ENCODE measurements around the gene KIF4A. TPM values are rescaled to one million over a fixed set of nuclear protein-coding genes. Genes with fewer than 3 reads are reported as not detected.
"Not testable (repeated sequence)": the region's sequence is repeated elsewhere in the genome, so short reads cannot be mapped to it uniquely, and the experiment has no call there.

KIF4A gene
- total RNA-seq, 4 donors from 2014 or later: under 0.01 to 11.1 TPM; not detected in 2

GRCh38 chrX:70322784-70323183, 32.9 kb downstream of the KIF4A start:
- Histone ChIP-seq H3K4me3 (no peak overlapping the region), H3K36me3 (no peaks in the 10 kb centered on the region), H3K27me3 (no peaks in the 10 kb centered on the region), H3K27ac (no peak overlapping the region), H3K4me1 (no peaks in the 10 kb centered on the region), H3K9me3 (no peaks in the 10 kb centered on the region)
- no peak for DNase-seq
- TF ChIP-seq POLR2A (IDR thresholded peaks at IDR 0.05): no peak
- TF ChIP-seq, protein P1, sequence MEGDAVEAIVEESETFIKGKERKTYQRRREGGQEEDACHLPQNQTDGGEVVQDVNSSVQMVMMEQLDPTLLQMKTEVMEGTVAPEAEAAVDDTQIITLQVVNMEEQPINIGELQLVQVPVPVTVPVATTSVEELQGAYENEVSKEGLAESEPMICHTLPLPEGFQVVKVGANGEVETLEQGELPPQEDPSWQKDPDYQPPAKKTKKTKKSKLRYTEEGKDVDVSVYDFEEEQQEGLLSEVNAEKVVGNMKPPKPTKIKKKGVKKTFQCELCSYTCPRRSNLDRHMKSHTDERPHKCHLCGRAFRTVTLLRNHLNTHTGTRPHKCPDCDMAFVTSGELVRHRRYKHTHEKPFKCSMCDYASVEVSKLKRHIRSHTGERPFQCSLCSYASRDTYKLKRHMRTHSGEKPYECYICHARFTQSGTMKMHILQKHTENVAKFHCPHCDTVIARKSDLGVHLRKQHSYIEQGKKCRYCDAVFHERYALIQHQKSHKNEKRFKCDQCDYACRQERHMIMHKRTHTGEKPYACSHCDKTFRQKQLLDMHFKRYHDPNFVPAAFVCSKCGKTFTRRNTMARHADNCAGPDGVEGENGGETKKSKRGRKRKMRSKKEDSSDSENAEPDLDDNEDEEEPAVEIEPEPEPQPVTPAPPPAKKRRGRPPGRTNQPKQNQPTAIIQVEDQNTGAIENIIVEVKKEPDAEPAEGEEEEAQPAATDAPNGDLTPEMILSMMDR (IDR thresholded peaks at IDR 0.05): no peak
- intact Hi-C loops (cut with DNase I; ENCODE audit: low total_unique reads): no loop called here

DNA sequence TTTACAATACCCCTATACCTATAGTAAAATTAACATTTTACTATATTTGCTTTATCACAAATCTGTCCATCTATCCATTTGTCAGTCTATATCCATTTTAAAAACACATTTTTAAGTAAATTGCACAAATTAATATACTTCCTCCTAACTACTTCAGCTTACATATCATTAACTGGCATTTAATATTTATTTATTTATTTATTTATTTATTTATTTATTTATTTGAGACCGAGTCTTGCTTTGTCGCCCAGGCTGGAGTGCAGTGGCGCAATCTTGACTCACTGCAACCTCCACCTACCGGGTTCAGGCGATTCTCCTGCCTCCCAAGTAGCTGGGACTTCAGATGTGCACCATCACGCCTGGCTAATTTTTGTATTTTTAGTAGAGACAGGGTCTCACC, 33.7 kb downstream of the KIF4A start:
- H3K27ac ChIP-seq; H3K4me3 ChIP-seq; H3K36me3 ChIP-seq; H3K4me1 ChIP-seq; DNase-seq; H3K9me3 ChIP-seq; intact Hi-C loops (cut with DNase I; ENCODE audit: low total_unique reads); H3K27me3 ChIP-seq: not testable (repeated sequence)

DNA sequence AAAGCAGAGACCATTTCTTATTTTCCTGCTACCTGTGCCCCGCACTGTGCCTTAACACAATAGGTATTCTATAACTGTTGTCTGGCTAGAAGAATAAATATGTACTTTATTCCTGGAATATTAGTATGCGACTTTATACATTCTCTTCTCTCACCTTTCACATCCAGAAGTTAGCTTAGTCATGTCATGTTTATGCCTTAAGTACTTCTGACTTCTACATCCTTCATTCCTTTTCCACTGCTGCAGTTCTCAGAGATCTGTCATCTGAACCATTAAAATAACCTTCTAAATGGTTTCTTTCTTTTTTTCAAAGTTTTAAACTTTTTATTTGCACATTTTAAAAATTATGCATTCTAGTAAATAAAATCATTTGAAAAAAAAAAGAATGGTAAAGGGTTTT, 34.4 kb downstream of the KIF4A start:
- no peak overlapping the region for H3K27ac ChIP-seq
- intact Hi-C loops (cut with DNase I; ENCODE audit: low total_unique reads): no loop called here
- H3K4me1 ChIP-seq: no peaks in the 10 kb centered on the region
- no peak for TF ChIP-seq POLR2A (IDR thresholded peaks at IDR 0.05)
- TF ChIP-seq, protein P1 (IDR thresholded peaks at IDR 0.05): no peak
- no peak overlapping the region for H3K4me3 ChIP-seq
- H3K36me3 ChIP-seq: no peaks in the 10 kb centered on the region
- no peaks in the 10 kb centered on the region for H3K9me3 ChIP-seq
- DNase-seq: no peak
- no peaks in the 10 kb centered on the region for H3K27me3 ChIP-seq

- no peak for DNase-seq
- H3K9me3 ChIP-seq: no peaks in the 10 kb centered on the region
- intact Hi-C loops (cut with DNase I; ENCODE audit: low total_unique reads): no loop called here
- no peak overlapping the region for H3K27ac ChIP-seq
- no peak overlapping the region for H3K4me3 ChIP-seq
- no peaks in the 10 kb centered on the region for H3K27me3 ChIP-seq
- no peaks in the 10 kb centered on the region for H3K4me1 ChIP-seq
- TF ChIP-seq POLR2A (IDR thresholded peaks at IDR 0.05): no peak
- TF ChIP-seq, protein P1 (IDR thresholded peaks at IDR 0.05): no peak
- no peaks in the 10 kb centered on the region for H3K36me3 ChIP-seq
These were observed 41.3 kb downstream of the KIF4A start for GRCh38 chrX:70331161-70331560.

DNA sequence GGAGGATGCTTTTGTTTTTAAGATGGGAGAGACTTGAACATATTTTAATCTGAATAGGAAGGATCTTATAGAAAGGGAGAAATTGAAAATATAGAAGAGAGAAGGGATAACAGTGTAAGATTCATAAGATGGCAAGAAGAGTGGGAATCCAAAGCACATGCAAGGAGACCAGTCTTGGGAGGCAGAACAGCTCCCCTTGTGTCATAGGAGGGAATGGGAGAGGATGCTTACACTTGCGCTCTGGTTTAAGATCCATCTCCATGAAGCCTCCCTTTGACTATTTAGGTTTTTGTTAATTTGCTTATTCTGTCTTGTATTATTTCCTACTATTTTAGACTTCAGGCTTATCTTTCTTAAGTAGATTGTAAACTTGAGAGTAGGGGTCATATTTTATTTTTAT, 42.7 kb downstream of the KIF4A start:
- H3K27me3 ChIP-seq: no peaks in the 10 kb centered on the region
- no peaks in the 10 kb centered on the region for H3K9me3 ChIP-seq
- DNase-seq: no peak
- H3K4me1 ChIP-seq: no peaks in the 10 kb centered on the region
- no peak overlapping the region for H3K27ac ChIP-seq
- H3K4me3 ChIP-seq: no peak overlapping the region
- no peak for TF ChIP-seq POLR2A (IDR thresholded peaks at IDR 0.05)
- TF ChIP-seq, protein P1 (IDR thresholded peaks at IDR 0.05): no peak
- H3K36me3 ChIP-seq: no peaks in the 10 kb centered on the region
- intact Hi-C loops (cut with DNase I; ENCODE audit: low total_unique reads): no loop called here

GRCh38 chrX:70336767-70337166, 46.9 kb downstream of the KIF4A start:
- DNase-seq: no peak
- H3K27ac ChIP-seq: no peak overlapping the region
- no peaks in the 10 kb centered on the region for H3K9me3 ChIP-seq
- no peaks in the 10 kb centered on the region for H3K4me1 ChIP-seq
- TF ChIP-seq, protein P1 (IDR thresholded peaks at IDR 0.05): no peak
- no peak for TF ChIP-seq POLR2A (IDR thresholded peaks at IDR 0.05)
- H3K4me3 ChIP-seq: no peak overlapping the region
- no peaks in the 10 kb centered on the region for H3K36me3 ChIP-seq
- no peaks in the 10 kb centered on the region for H3K27me3 ChIP-seq
- intact Hi-C loops (cut with DNase I; ENCODE audit: low total_unique reads): no loop called here

Measured in uterus (tissue), 4 donors.